Heart left ventricle (tissue), 13 donors: ENCODE data around the gene DOCK9.

Source experiments
- CTCF ChIP-seq, 12 donors: fragments of 200-600 bp; sonication (generic) in 4 of 12; IDR thresholded peaks; one replicate each; pipeline versions ENCODE4 v1.5.0 to v1.8.0; 2018 to 2022; ENCODE audit warnings: antibody characterized with exemption in 12 of 12, mild to moderate bottlenecking in 5 of 12
- POLR2A ChIP-seq, 2 donors: fragments of 450-650 bp; IDR thresholded peaks; one replicate each; pipeline ENCODE4 v1.6.1; 2017; ENCODE audit warnings: antibody characterized with exemption in 2 of 2, mild to moderate bottlenecking in 2 of 2, moderate library complexity in 2 of 2
- donor health status: ischemic (EF 13 %, LVEDD 7.1; RV severe dilation, severe dysfunction).
- donor health status: DM: no; HTN: yes; CAD: no.
- donor health status: DM: no; HTN: no; CAD: no.
- donor health status: ischemic (EF 25% LVEDD 6.9; RV normal size, moderate dysfunction).
- donor health status: ischemic (EF 25% LVEDD 5.7; RV mildly dilated, moderate dysfunction).
- donor health status: ischemic (EF 35%, LVEDD 5.7; RV mildly dilated, moderate dysfunction).
- donor health status: nonischemic (EF 11% LVEDD 7.7; RV severe dilation, severe dysfunction).
- donor health status: DM: yes; HTN: yes; CAD: no.
- donor health status: PGD.
- donor health status: ischemic (EF 29% LVEDD 5.4; RV normal size, mild dysfunction).
- donor health status: nonischemic (EF 23%, LVEDD 6.1; RV moderate dilation, normal function).

DNA sequence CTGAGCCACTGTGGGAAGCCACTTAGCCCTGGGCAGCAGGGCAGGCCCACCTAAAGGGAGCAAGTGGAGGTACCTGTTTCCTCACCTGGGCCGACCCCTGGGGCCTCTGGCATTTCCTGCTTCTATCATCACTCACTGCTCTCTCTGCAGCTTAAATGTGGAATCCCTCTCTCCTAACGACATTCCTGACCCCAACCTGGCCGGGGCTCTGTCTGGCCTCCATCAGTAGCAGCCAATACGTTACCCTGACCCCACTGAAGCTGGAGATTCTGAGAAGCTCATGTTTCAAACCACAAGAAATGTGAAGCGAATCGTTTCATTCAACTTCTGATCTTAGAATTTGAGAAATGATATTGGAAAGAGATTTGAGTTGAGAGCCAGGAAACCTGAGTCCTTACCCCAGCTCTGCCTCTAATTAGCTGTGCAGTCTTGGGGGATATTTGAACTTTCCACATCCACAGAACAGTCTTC lies 39.9 kb downstream of the DOCK9 start:
- no peak for TF ChIP-seq CTCF (IDR thresholded peaks at IDR 0.05)
- TF ChIP-seq POLR2A (IDR thresholded peaks at IDR 0.05) = no peak
